CD4-positive, alpha-beta T cell (primary cell): ENCODE measurements around the gene SLC23A1. TPM values are rescaled to one million over a fixed set of nuclear protein-coding genes. Genes with fewer than 3 reads are reported as not detected.

Experiments
- ATAC-seq: fragments of 200-7000 bp; cut with Tn5 transposase; one replicate; pipeline ENCODE4 v1.10.0; 2022; ENCODE audit warnings: mild to moderate bottlenecking; ENCODE audit not compliant: poor library complexity
- CTCF ChIA-PET: fragments of 350-600 bp; sonication (Branson Sonifier 250); formaldehyde crosslinking; loops from one replicate; lab custom pipeline; 2021; ENCODE audit warnings: antibody characterized with exemption, inconsistent platforms; lab: Charles Lee
- POLR2A ChIA-PET: fragments of 350-600 bp; sonication (Branson Sonifier 250); formaldehyde crosslinking; loops from one replicate; lab custom pipeline; 2021; ENCODE audit warnings: antibody characterized with exemption, inconsistent platforms; lab: Charles Lee
- DNase-seq, 14 experiments: peaks; one replicate each; pipeline ENCODE4 v3.0.0-alpha.2; 2013 to 2020; ENCODE audit warnings: mixed read lengths in 2 of 14
- H3K27ac ChIP-seq, 2 donors: one replicate each; pipeline versions ENCODE4 v1.5.1 to v1.7.0; 2013; ENCODE audit warnings: low read length in 2 of 2, low read depth in 1 of 2, mild to moderate bottlenecking in 1 of 2
- H3K27me3 ChIP-seq, 2 experiments: 1 replicate in 1 of 2; 2 replicates in 1 of 2; pipeline versions ENCODE4 v1.6.1 to v1.7.0; 2013; ENCODE audit warnings: low read length in 2 of 2, control low read depth in 1 of 2, mild to moderate bottlenecking in 1 of 2, moderate library complexity in 1 of 2; ENCODE audit not compliant: insufficient read depth in 2 of 2, control insufficient read depth in 1 of 2
- H3K36me3 ChIP-seq: one replicate; pipeline ENCODE4 v1.6.1; 2013; ENCODE audit warnings: low read length, control low read depth; ENCODE audit not compliant: insufficient read depth
- H3K4me1 ChIP-seq: one replicate; pipeline ENCODE4 v1.6.1; 2013; ENCODE audit warnings: low read length, control low read depth; ENCODE audit not compliant: insufficient read depth
- H3K4me3 ChIP-seq: one replicate; pipeline ENCODE4 v1.5.1; 2013; ENCODE audit warnings: mild to moderate bottlenecking, low read length, moderate library complexity
- H3K9me3 ChIP-seq, 2 experiments: 1 replicate in 1 of 2; 2 replicates in 1 of 2; pipeline versions ENCODE4 v1.6.1 to v1.7.0; 2013; ENCODE audit warnings: low read length in 2 of 2, mild to moderate bottlenecking in 2 of 2, control low read depth in 1 of 2, moderate library complexity in 1 of 2; ENCODE audit not compliant: control insufficient read depth in 1 of 2, insufficient read depth in 1 of 2
- H3K27ac Mint-ChIP-seq: one replicate; pipeline ENCODE4 v1.8.0; 2020; ENCODE audit warnings: mixed read lengths
- H3K27me3 Mint-ChIP-seq: one replicate; pipeline ENCODE4 v1.8.0; 2021; ENCODE audit warnings: mixed read lengths
- H3K36me3 Mint-ChIP-seq: one replicate; pipeline ENCODE4 v1.8.0; 2021; ENCODE audit warnings: low read depth, mixed read lengths
- H3K4me1 Mint-ChIP-seq: one replicate; pipeline ENCODE4 v1.8.0; 2021; ENCODE audit warnings: low read depth, mixed read lengths
- H3K4me3 Mint-ChIP-seq: one replicate; pipeline ENCODE4 v1.8.0; 2020; ENCODE audit warnings: mild to moderate bottlenecking, mixed read lengths
- H3K9me3 Mint-ChIP-seq: one replicate; pipeline ENCODE4 v1.8.0; 2020; ENCODE audit warnings: mixed read lengths
- intact Hi-C, 2 experiments: fragments of 100-400 bp; cut with DNase I in 1 of 2; cut with micrococcal nuclease in 1 of 2; formaldehyde crosslinking; loops; one replicate each; pipeline versions ENCODE4 v1.15.1 to v1.9.0; 2023 to 2025; cut with DNase I, micrococcal nuclease
- total RNA-seq, 174 experiments: library from RNA in 2 of 174; stranded (reverse) in 2 of 174; gene quantifications; one replicate each; pipeline ENCODE4 v1.2.3 and lab custom pipeline; 2021 to 2026
- TF ChIP-seq, protein P1 (sequence below): fragments of 200-600 bp; IDR thresholded peaks from one replicate; pipeline ENCODE4 v1.8.0; 2022; ENCODE audit warnings: antibody characterized with exemption, mild to moderate bottlenecking

SLC23A1 gene
- total RNA-seq, 2 experiments from 2014 or later = not detected

GRCh38 chr5:139402561-139403158, 19.6 kb upstream of the SLC23A1 start:
- H3K4me3 ChIP-seq = no peak overlapping the region
- TF ChIP-seq, protein P1, sequence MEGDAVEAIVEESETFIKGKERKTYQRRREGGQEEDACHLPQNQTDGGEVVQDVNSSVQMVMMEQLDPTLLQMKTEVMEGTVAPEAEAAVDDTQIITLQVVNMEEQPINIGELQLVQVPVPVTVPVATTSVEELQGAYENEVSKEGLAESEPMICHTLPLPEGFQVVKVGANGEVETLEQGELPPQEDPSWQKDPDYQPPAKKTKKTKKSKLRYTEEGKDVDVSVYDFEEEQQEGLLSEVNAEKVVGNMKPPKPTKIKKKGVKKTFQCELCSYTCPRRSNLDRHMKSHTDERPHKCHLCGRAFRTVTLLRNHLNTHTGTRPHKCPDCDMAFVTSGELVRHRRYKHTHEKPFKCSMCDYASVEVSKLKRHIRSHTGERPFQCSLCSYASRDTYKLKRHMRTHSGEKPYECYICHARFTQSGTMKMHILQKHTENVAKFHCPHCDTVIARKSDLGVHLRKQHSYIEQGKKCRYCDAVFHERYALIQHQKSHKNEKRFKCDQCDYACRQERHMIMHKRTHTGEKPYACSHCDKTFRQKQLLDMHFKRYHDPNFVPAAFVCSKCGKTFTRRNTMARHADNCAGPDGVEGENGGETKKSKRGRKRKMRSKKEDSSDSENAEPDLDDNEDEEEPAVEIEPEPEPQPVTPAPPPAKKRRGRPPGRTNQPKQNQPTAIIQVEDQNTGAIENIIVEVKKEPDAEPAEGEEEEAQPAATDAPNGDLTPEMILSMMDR = peak; percentile 29
- Mint-ChIP-seq H3K27me3 (no peaks in the 10 kb centered on the region), H3K4me1 (peaks cover 31% of the 10 kb centered on the region), H3K4me3 (peak overlapping the region; percentile 92), H3K36me3 (peaks cover 5% of the 10 kb centered on the region), H3K9me3 (no peaks in the 10 kb centered on the region), H3K27ac (peak overlapping the region; percentile 94)
- POLR2A ChIA-PET = interaction anchor here (0.7 to 3.0 kb wide), 9 partner anchors 9 to 860 kb away, joined by 3 to 29 read pairs (median 11); partner anchors contain the start of genes ETF1, MATR3, MZB1 and PAIP2
- H3K36me3 ChIP-seq = peaks cover 4% of the 10 kb centered on the region
- H3K27ac ChIP-seq = peak overlapping the region; percentile 74 to 97
- ATAC-seq = no peak
- H3K4me1 ChIP-seq = peaks cover 21% of the 10 kb centered on the region
- CTCF ChIA-PET = interaction anchor here (0.6 to 2.7 kb wide), 7 partner anchors 8 to 1050 kb away, joined by 3 to 14 read pairs (median 3); partner anchors contain the start of genes KDM3B, PAIP2 and PROB1
- intact Hi-C loops = loop anchor here in 1 of 2 experiments (2.0 to 10.0 kb wide), 8 partner anchors 60 to 1068 kb away; partner anchors contain the start of genes CDC25C, CYSTM1, EGR1 and FAM53C
- no peaks in the 10 kb centered on the region for H3K27me3 ChIP-seq
- no peaks in the 10 kb centered on the region for H3K9me3 ChIP-seq
- peak in 3 of 14 experiments; percentile 42 to 56 (median 43) for DNase-seq

GRCh38 chr5:139401546-139401945, 18.4 kb upstream of the SLC23A1 start:
- H3K4me1 Mint-ChIP-seq = peaks cover 25% of the 10 kb centered on the region
- Histone ChIP-seq H3K27ac (no peak overlapping the region), H3K36me3 (peaks cover 4% of the 10 kb centered on the region), H3K27me3 (no peaks in the 10 kb centered on the region), H3K4me1 (peaks cover 21% of the 10 kb centered on the region), H3K4me3 (no peak overlapping the region), H3K9me3 (no peaks in the 10 kb centered on the region)
- DNase-seq (no peak), ATAC-seq (no peak)
- H3K36me3 Mint-ChIP-seq = peaks cover 5% of the 10 kb centered on the region
- peak overlapping the region; percentile 20 for H3K27ac Mint-ChIP-seq
- H3K27me3 Mint-ChIP-seq = no peaks in the 10 kb centered on the region
- ChIA-PET POLR2A (no interaction called here), CTCF (interaction anchor here (2.7 kb wide), 1 partner anchor 9 kb away, joined by 14 read pairs; no protein-coding TSS in a partner anchor)
- no peak overlapping the region for H3K4me3 Mint-ChIP-seq
- no peaks in the 10 kb centered on the region for H3K9me3 Mint-ChIP-seq
- intact Hi-C loops = loop anchor here in 1 of 2 experiments (5.0 to 10.0 kb wide), 7 partner anchors 161 to 1067 kb away; partner anchors contain the start of genes CDC25C, CYSTM1, EGR1 and FAM53C
- TF ChIP-seq, protein P1 = no peak

DNA sequence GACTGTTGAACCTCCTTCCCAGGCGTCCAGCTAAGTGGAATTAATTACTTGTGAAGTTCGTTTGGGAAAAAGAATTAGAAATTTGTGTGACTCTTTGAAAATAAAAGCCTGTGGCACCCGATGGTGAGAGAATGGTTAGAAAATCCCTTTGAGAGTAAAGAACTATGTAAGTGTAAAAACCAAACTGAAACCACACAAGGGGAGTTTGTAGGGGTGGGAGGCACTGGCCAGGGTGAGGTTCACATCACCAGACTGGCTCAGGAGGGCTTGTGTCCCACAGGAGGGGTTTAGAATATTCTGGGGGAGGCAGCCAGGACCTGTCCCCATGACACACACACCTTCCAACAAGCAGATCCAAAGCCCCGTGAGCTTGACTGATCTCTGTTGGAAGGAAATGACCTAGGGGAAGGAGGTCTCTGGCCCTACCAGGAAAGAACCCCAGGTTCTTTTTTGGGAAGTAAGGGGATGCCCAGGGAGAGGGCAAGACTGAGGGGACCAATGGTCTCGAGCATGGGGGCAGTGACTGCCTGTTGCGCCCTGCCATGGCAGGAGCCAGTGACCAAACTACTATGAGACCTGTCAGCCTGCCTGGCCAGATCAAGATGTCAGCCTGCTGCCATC, 16.5 kb upstream of the SLC23A1 start:
- Mint-ChIP-seq H3K27me3 (no peaks in the 10 kb centered on the region), H3K4me3 (no peak overlapping the region), H3K9me3 (no peaks in the 10 kb centered on the region), H3K27ac (no peak overlapping the region), H3K36me3 (peaks cover 5% of the 10 kb centered on the region), H3K4me1 (peaks cover 24% of the 10 kb centered on the region)
- POLR2A ChIA-PET = no interaction called here
- Histone ChIP-seq H3K9me3 (no peaks in the 10 kb centered on the region), H3K27me3 (no peaks in the 10 kb centered on the region), H3K4me3 (no peak overlapping the region), H3K27ac (no peak overlapping the region), H3K4me1 (peaks cover 18% of the 10 kb centered on the region), H3K36me3 (peaks cover 4% of the 10 kb centered on the region)
- intact Hi-C loops = loop anchor here in 1 of 2 experiments (5.0 to 10.0 kb wide), 7 partner anchors 163 to 1065 kb away; partner anchors contain the start of genes CDC25C, CYSTM1, EGR1 and FAM53C
- TF ChIP-seq, protein P1 = no peak
- no peak for DNase-seq
- CTCF ChIA-PET = no interaction called here
- no peak for ATAC-seq
